H9 (cell line): ENCODE results near the gene CTPS2. TPM values are rescaled to one million over a fixed set of nuclear protein-coding genes. Genes with fewer than 3 reads are reported as not detected.

Experiments
- DNase-seq: peaks from one replicate; pipeline ENCODE4 v3.0.0-alpha.2; 2017
- H2AFZ ChIP-seq: one replicate; pipeline ENCODE4 v1.6.1; 2013; ENCODE audit warnings: mild to moderate bottlenecking, low read length, control low read depth, moderate library complexity
- H2AK5ac ChIP-seq: 2 replicates; pipeline ENCODE4 v1.6.1; 2013; ENCODE audit warnings: low read length, control low read depth, mixed read lengths; ENCODE audit not compliant: insufficient read length
- H2BK120ac ChIP-seq: one replicate; pipeline ENCODE4 v1.6.1; 2013; ENCODE audit warnings: low read depth, mild to moderate bottlenecking, low read length, control low read depth, inconsistent platforms; ENCODE audit not compliant: poor library complexity, severe bottlenecking
- H2BK12ac ChIP-seq: 2 replicates; pipeline ENCODE4 v1.6.1; 2013; ENCODE audit warnings: low read length, control low read depth, mixed read lengths, low read depth; ENCODE audit not compliant: insufficient read length
- H2BK15ac ChIP-seq: 2 replicates; pipeline ENCODE4 v1.6.1; 2013; ENCODE audit warnings: low read depth, low read length, control low read depth
- H2BK20ac ChIP-seq: one replicate; pipeline ENCODE4 v1.6.1; 2013; ENCODE audit warnings: low read depth, mild to moderate bottlenecking, low read length, control low read depth, inconsistent platforms; ENCODE audit not compliant: poor library complexity, severe bottlenecking
- H2BK5ac ChIP-seq: 2 replicates; pipeline ENCODE4 v1.6.1; 2013; ENCODE audit warnings: low read length, control low read depth, mixed read lengths; ENCODE audit not compliant: insufficient read length
- H3K14ac ChIP-seq: 2 replicates; pipeline ENCODE4 v1.6.1; 2013; ENCODE audit warnings: low read length, control low read depth; ENCODE audit not compliant: insufficient read depth
- H3K18ac ChIP-seq: 2 replicates; pipeline ENCODE4 v1.6.1; 2013; ENCODE audit warnings: low read depth, mild to moderate bottlenecking, mixed read lengths, low read length, control low read depth; ENCODE audit not compliant: insufficient read length
- H3K23ac ChIP-seq: 2 replicates; pipeline ENCODE4 v1.6.1; 2013; ENCODE audit warnings: low read length, control low read depth, mixed read lengths, low read depth; ENCODE audit not compliant: insufficient read length
- H3K23me2 ChIP-seq: 2 replicates; pipeline ENCODE4 v1.6.1; 2013; ENCODE audit warnings: low read depth, mild to moderate bottlenecking, mixed read lengths, low read length, control low read depth; ENCODE audit not compliant: insufficient read length, poor library complexity, severe bottlenecking
- H3K27ac ChIP-seq: 2 replicates; pipeline ENCODE4 v1.5.1; 2013; ENCODE audit warnings: low read length, control low read depth, mixed read lengths, low read depth; ENCODE audit not compliant: insufficient read length
- H3K27me3 ChIP-seq: 2 replicates; pipeline ENCODE4 v1.6.1; 2013; ENCODE audit warnings: low read length, control low read depth, inconsistent platforms; ENCODE audit not compliant: insufficient read depth
- H3K4ac ChIP-seq: 2 replicates; pipeline ENCODE4 v1.6.1; 2013; ENCODE audit warnings: low read depth, mild to moderate bottlenecking, control low read depth, inconsistent platforms, low read length, moderate library complexity
- H3K4me1 ChIP-seq: 2 replicates; pipeline ENCODE4 v1.6.1; 2013; ENCODE audit warnings: low read length, control low read depth, inconsistent platforms; ENCODE audit not compliant: insufficient read depth
- H3K4me2 ChIP-seq: 2 replicates; pipeline ENCODE4 v1.6.1; 2013; ENCODE audit warnings: low read length, control low read depth, mixed read lengths; ENCODE audit not compliant: insufficient read length, insufficient read depth
- H3K56ac ChIP-seq: 2 replicates; pipeline ENCODE4 v1.6.1; 2013; ENCODE audit warnings: low read depth, mild to moderate bottlenecking, mixed read lengths, low read length, control low read depth; ENCODE audit not compliant: insufficient read length
- H3K79me1 ChIP-seq: 2 replicates; pipeline ENCODE4 v1.6.1; 2013; ENCODE audit warnings: low read depth, mild to moderate bottlenecking, moderate library complexity, low read length, control low read depth, inconsistent platforms; ENCODE audit not compliant: insufficient read depth, poor library complexity, severe bottlenecking
- H3K79me2 ChIP-seq: 2 replicates; pipeline ENCODE4 v1.6.1; 2013; ENCODE audit warnings: low read length, control low read depth, inconsistent platforms; ENCODE audit not compliant: insufficient read depth
- H3K9ac ChIP-seq: 2 replicates; pipeline ENCODE4 v1.6.1; 2013; ENCODE audit warnings: low read length, control low read depth, mixed read lengths; ENCODE audit not compliant: insufficient read length; ENCODE audit errors: extremely low read depth
- H3K9me3 ChIP-seq: one replicate; pipeline ENCODE4 v1.6.1; 2013; ENCODE audit warnings: low read depth, low read length, inconsistent platforms; ENCODE audit not compliant: control insufficient read depth
- H3T11ph ChIP-seq: one replicate; pipeline ENCODE4 v1.6.1; 2013; ENCODE audit warnings: mild to moderate bottlenecking, low read length, control low read depth, inconsistent platforms
- H4K20me1 ChIP-seq: one replicate; pipeline ENCODE4 v1.6.1; 2013; ENCODE audit not compliant: control insufficient read depth, insufficient read length, insufficient read depth
- H4K5ac ChIP-seq: 2 replicates; pipeline ENCODE4 v1.6.1; 2013; ENCODE audit warnings: low read depth, mild to moderate bottlenecking, mixed read lengths, low read length, control low read depth; ENCODE audit not compliant: insufficient read length
- H4K8ac ChIP-seq: replicated peaks from 2 replicates; pipeline ENCODE4 v1.6.1; 2013; ENCODE audit warnings: low read length, control low read depth, mixed read lengths, low read depth; ENCODE audit not compliant: insufficient read length
- H4K91ac ChIP-seq: 2 replicates; pipeline ENCODE4 v1.6.1; 2013; ENCODE audit warnings: low read depth, mild to moderate bottlenecking, moderate library complexity, mixed read lengths, low read length, control low read depth; ENCODE audit not compliant: insufficient read length
- H3K27ac Mint-ChIP-seq, 3 experiments: 2 replicates in 2 of 3; 3 replicates in 1 of 3; pipeline ENCODE4 v1.8.0; 2020 to 2021; ENCODE audit warnings: mixed read lengths in 3 of 3, mild to moderate bottlenecking in 1 of 3, moderate library complexity in 1 of 3
- H3K27me3 Mint-ChIP-seq: 2 replicates; pipeline ENCODE4 v1.8.0; 2021; ENCODE audit warnings: low read depth, mild to moderate bottlenecking, moderate library complexity, mixed read lengths
- H3K36me3 Mint-ChIP-seq, 3 experiments: 2 replicates in 2 of 3; 3 replicates in 1 of 3; pipeline ENCODE4 v1.8.0; 2020 to 2021; ENCODE audit warnings: low read depth in 3 of 3, mixed read lengths in 3 of 3; ENCODE audit not compliant: insufficient read depth in 1 of 3
- H3K4me1 Mint-ChIP-seq, 2 experiments: 2 replicates each; pipeline ENCODE4 v1.8.0; 2020; ENCODE audit warnings: mixed read lengths in 2 of 2
- H3K4me3 Mint-ChIP-seq, 2 experiments: 2 replicates in 1 of 2; 3 replicates in 1 of 2; pipeline ENCODE4 v1.8.0; 2020 to 2021; ENCODE audit warnings: mild to moderate bottlenecking in 2 of 2, mixed read lengths in 2 of 2, moderate library complexity in 1 of 2
- H3K9me3 Mint-ChIP-seq, 2 experiments: 2 replicates in 1 of 2; 3 replicates in 1 of 2; pipeline ENCODE4 v1.8.0; 2020; ENCODE audit warnings: mild to moderate bottlenecking in 2 of 2, mixed read lengths in 2 of 2, moderate library complexity in 1 of 2
- whole genome bisulfite sequencing: extraction: QIAGEN DNeasy Blood & Tissue Kit; methylation state at CpG from one replicate; pipeline ENCODE4 v1.1.7; 2013; ENCODE audit warnings: missing lambda C conversion rate, low lambda C conversion rate, mixed read lengths; ENCODE audit not compliant: insufficient read length; ENCODE audit errors: extremely low coverage; 5-methylcytosine and 5-hydroxymethylcytosine counted together
- total RNA-seq: library from RNA; stranded (reverse); gene quantifications from 2 replicates; pipeline ENCODE4 v1.2.1, GENCODE V29; 2021
- TF ChIP-seq, protein P1 (sequence below): fragments of 200-600 bp; sonication (generic); conservative IDR thresholded peaks from 3 replicates; pipeline ENCODE4 v1.8.0; 2021; ENCODE audit warnings: antibody characterized with exemption, mild to moderate bottlenecking

CTPS2 gene
- total RNA-seq, 1 experiment from 2014 or later = 69.7 TPM

DNA sequence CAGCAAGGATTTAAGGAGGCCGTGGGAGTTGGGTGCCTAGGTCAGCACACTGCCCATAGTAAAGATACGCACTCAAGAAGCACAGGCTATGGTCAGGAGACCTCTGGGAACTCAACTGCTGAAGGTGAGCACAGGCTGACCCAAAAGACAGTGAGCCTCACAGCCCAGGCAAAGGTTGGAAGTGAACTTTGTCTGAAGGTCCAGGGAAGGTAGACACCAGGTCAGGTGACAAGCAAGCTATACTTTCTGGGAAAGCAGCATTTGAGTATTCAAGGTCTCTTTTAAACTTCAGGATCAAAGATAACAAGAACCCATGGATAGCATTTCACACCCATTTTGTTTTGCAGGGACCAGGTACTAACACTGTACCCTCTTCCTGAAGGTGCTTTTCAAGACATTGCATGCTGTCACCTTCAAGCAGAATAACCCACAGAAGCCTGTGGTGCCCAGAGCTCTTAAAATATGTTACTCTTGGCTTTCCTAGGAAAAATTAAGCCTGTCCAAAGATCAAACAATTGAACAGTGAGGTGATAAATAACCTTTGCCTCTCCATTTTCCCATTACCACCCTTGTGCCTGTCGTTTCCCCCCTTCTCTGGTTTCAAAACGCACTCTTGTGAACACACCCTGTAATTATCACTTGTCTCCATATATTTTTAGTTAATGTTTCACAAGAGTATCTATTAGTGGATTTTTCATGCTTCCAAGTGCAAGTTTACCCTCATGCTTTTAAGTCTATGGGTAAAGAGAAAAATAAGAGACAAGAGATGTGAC is 65.9 kb downstream of the CTPS2 start:
- Histone ChIP-seq H3K79me2 (no peaks in the 10 kb centered on the region), H4K20me1 (no peaks in the 10 kb centered on the region), H3K14ac (no peak overlapping the region), H3K18ac (no peak overlapping the region), H2BK20ac (no peak overlapping the region), H3K79me1 (no peaks in the 10 kb centered on the region), H2BK12ac (no peak overlapping the region), H2AFZ (no peak overlapping the region), H3K27ac (no peak overlapping the region), H2BK120ac (no peak overlapping the region), H3K9ac (no peak overlapping the region), H3K27me3 (no peaks in the 10 kb centered on the region), H2AK5ac (no peak overlapping the region), H4K91ac (no peak overlapping the region), H3T11ph (no peak overlapping the region), H3K4me1 (peaks cover 6% of the 10 kb centered on the region; the same call in 1 of the 2 replicates), H3K23ac (no peak overlapping the region), H2BK15ac (no peak overlapping the region), H3K4ac (no peak overlapping the region), H3K23me2 (no peaks in the 10 kb centered on the region), H4K5ac (no peak overlapping the region), H2BK5ac (no peak overlapping the region), H3K9me3 (no peaks in the 10 kb centered on the region), H3K4me2 (no peak overlapping the region), H4K8ac (no peak overlapping the region), H3K56ac (no peak overlapping the region)
- H3K27me3 Mint-ChIP-seq = no peaks in the 10 kb centered on the region
- H3K9me3 Mint-ChIP-seq = peaks cover 10 to 12% of the 10 kb centered on the region in 2 experiments
- H3K4me3 Mint-ChIP-seq = no peak overlapping the region
- WGBS = no CpG with 5 or more reads among the region's 4 CpGs
- DNase-seq = no peak
- peaks cover 32 to 34% of the 10 kb centered on the region in 2 experiments for H3K4me1 Mint-ChIP-seq
- TF ChIP-seq, protein P1, sequence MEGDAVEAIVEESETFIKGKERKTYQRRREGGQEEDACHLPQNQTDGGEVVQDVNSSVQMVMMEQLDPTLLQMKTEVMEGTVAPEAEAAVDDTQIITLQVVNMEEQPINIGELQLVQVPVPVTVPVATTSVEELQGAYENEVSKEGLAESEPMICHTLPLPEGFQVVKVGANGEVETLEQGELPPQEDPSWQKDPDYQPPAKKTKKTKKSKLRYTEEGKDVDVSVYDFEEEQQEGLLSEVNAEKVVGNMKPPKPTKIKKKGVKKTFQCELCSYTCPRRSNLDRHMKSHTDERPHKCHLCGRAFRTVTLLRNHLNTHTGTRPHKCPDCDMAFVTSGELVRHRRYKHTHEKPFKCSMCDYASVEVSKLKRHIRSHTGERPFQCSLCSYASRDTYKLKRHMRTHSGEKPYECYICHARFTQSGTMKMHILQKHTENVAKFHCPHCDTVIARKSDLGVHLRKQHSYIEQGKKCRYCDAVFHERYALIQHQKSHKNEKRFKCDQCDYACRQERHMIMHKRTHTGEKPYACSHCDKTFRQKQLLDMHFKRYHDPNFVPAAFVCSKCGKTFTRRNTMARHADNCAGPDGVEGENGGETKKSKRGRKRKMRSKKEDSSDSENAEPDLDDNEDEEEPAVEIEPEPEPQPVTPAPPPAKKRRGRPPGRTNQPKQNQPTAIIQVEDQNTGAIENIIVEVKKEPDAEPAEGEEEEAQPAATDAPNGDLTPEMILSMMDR = no peak
- peak overlapping the region in 2 of 3 experiments; percentile 50 to 61; a peak in 3 of 7 replicates for H3K27ac Mint-ChIP-seq
- H3K36me3 Mint-ChIP-seq = peaks cover 45 to 75% (median 62%) of the 10 kb centered on the region in 3 experiments
